Measurements from ENCODE around the gene NHERF1.

DNA sequence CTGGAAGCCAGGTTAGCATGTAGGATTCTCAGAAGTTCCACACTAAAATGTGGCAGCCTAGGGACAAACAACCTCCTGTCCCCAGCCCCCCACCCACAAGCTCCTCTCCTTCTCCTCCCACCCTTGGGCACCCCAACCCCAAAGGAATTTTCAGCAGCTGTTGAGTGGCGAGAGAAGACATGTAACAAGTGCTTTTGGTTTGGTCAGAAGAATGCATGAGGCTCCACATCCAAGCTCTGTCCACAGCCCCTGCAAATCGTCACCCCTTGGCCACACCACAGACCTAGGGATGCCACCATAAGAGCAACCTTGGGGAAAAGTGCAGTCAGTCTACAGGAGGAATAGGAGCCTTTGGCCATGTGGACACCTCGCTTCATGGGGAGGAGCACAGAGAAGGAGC lies 23.3 kb upstream of the NHERF1 start:
- TF ChIP-seq PPARA (CRISPR knock-in tag; IDR thresholded peaks at IDR 0.05; ENCODE audit: borderline replicate concordance) (no peak), ZFP3 (CRISPR knock-in tag; IDR thresholded peaks at IDR 0.05) (no peak), ISL1 (CRISPR knock-in tag; IDR thresholded peaks at IDR 0.05) (no peak)
- TF ChIP-seq, protein P1, sequence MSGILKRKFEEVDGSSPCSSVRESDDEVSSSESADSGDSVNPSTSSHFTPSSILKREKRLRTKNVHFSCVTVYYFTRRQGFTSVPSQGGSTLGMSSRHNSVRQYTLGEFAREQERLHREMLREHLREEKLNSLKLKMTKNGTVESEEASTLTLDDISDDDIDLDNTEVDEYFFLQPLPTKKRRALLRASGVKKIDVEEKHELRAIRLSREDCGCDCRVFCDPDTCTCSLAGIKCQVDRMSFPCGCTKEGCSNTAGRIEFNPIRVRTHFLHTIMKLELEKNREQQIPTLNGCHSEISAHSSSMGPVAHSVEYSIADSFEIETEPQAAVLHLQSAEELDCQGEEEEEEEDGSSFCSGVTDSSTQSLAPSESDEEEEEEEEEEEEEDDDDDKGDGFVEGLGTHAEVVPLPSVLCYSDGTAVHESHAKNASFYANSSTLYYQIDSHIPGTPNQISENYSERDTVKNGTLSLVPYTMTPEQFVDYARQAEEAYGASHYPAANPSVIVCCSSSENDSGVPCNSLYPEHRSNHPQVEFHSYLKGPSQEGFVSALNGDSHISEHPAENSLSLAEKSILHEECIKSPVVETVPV (CRISPR knock-in tag; IDR thresholded peaks at IDR 0.05): no peak

Data from SK-N-SH treated with all-trans-retinoic acid at 6 μM for 48 hours (cell line).